HG02759 (cell line): Measurements from ENCODE around the gene INPP4B.

ENCODE experiments used
- ATAC-seq: cut with Tn5 transposase; IDR thresholded peaks from one replicate; pipeline ENCODE4 v1.9.1; 2021; ENCODE audit warnings: mild to moderate bottlenecking, moderate library complexity; ENCODE audit not compliant: unreplicated experiment

Gene INPP4B

DNA sequence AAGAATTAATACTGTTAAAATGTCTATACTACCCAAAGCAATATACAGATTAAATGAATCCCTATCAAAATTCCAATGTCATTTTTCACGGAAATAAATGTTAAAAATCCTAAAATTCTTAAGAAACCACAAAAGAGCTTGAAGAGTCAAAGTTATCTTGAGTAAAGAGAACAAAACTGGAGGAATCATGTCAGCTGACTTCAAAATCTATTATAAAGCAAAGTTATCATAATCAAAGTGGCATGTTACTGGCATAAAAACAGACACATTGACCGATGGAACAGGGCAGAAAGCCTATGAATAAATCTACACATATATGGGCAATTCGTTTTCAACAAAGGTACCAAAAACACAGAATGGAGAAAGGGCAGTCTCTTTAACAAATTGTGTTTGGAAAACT is 579.0 kb downstream of the INPP4B start:
- no peak for ATAC-seq

- ATAC-seq: no peak
Measured at GRCh38 chr4:142265946-142266345, 580.2 kb downstream of the INPP4B start.

- no peak for ATAC-seq
Measured at GRCh38 chr4:142265536-142265935, 580.6 kb downstream of the INPP4B start.

- no peak for ATAC-seq
Measured at GRCh38 chr4:142264961-142265360, 581.1 kb downstream of the INPP4B start.

- ATAC-seq: no peak
Measured at GRCh38 chr4:142262956-142263355, 583.1 kb downstream of the INPP4B start.

DNA sequence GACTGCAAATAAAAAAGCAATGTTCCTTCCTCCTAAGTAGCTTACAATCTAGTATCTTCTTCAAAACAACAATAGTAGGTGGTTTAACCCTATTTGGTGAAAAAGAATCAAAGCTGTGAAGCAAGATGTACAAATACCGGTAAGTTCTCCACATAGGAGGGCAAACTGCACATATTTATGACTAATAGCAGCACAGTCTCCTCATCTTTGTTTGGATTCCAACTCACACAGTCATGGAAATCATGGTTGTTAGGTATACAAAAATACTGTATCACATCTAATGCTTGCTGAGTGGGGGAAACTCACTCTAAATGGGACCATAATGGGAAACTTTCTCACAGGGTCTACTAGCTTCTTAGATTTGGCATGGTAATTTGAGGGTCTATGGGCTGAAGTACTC is 597.2 kb downstream of the INPP4B start:
- no peak for ATAC-seq

DNA sequence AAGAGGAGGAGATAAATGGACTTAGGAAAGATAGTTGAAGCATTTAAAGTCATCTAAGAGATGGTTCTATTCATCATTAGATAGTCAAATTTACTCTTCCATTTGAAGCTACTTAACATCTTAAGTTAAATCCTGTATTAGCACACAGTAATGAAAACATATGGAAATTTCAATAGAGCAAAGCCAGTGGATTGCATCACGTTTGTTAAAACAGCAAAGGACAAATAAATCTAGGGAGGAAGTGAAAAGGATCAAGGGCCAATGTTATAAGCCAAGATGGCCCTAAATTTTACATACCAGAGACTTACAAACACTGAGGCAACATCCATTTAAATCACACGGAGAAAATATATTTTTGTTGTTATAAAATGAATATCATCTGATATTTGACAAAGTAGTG is 602.8 kb downstream of the INPP4B start:
- no peak for ATAC-seq

- no peak for ATAC-seq
Measured at GRCh38 chr4:142242156-142242555, 603.9 kb downstream of the INPP4B start.

DNA sequence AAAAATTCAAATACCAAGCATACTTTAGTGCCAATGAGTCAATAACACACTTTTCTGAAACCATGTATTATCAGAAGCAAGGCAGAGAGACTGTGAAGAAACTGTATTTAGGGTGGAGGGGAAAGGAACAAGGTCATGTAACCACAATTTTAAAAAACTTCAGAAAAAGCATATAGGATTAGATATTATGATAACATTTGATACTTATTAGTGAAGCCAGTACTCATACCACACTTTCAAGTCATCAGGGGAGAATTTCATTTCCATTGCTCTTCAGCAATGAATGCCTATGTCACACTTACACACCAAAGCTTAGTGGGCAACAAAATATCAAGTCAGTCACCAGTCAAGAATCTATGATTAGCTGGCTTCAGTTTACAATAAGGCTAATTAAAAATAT is 607.5 kb downstream of the INPP4B start:
- ATAC-seq: no peak

GRCh38 chr4:142236268-142236667 is 609.8 kb downstream of the INPP4B start:
- no peak for ATAC-seq

DNA sequence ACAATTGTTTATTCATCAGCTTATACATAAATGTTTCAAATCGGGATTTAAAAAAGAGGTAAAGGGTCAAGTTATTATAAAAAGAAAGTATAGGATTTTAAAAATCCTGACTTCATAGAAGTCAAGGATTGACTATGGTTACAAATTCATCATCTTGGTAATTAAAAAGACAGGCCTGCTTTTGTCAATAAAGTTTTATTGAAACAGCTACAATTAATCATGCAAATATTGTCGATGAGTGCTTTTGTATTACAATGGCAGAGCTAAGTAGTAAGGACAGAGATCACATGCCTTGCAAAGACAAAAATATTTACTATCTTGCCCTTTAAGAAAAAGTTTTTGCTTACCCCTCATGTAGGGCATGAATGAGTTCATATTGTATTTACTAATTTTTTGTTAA is 614.3 kb downstream of the INPP4B start:
- ATAC-seq: no peak

DNA sequence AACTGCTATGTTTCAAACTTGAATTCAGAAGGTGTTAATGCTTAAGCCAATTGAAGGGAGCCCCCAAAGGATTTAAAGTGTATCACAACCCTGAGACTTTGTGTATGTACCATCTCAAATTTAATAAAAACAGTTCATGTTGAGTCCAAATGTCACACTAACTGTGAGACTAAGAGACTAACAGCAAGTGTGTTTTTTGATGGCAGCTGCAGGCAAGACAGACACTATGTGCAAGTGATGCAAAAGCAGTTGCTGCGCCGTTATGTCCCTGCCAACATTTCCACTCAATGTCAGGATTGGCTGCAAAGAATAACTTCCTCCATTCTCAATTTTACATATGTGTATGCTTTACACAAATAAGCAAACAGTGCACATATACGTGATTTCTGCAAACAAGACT is 615.1 kb downstream of the INPP4B start:
- no peak for ATAC-seq

GRCh38 chr4:142226014-142226413 is 620.1 kb downstream of the INPP4B start:
- ATAC-seq: no peak

DNA sequence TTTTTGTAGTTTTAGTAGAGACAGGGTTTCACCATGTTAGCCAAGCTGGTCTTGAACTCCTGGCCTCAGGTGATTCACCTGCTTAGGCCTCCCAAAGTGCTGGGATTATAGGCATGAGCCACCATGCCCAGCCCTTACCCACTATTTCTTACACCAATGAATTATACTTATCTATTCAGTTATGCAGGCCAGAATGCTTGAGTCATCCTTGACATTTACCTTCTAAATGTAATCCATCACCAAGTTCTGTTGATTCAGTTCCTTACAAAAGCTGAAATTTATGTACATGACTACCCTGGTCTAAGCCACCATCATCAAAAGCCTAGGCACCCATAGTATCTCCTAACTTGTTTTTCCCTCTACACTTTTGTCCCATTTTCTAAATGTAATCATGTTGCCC is 624.0 kb downstream of the INPP4B start:
- no peak for ATAC-seq

DNA sequence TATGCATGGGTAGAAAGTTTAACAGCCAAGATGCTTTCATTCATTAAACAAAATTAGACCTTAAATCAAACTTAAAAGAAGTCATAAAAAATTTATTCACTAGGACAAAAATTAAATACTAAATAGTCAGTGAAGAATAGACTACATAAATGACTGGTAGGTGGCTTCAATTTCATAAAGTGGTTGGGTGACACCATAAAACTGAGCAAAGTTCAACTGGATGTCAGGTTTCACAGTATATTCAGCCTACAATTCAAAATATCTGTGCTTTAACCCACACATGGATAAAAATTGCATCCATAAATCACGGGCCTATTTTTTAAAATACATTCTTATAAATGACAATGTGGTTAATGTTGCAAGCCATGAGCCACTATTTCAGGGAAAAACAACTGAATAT is 627.4 kb downstream of the INPP4B start:
- ATAC-seq: no peak

GRCh38 chr4:142211444-142211843 is 634.7 kb downstream of the INPP4B start:
- ATAC-seq: no peak

DNA sequence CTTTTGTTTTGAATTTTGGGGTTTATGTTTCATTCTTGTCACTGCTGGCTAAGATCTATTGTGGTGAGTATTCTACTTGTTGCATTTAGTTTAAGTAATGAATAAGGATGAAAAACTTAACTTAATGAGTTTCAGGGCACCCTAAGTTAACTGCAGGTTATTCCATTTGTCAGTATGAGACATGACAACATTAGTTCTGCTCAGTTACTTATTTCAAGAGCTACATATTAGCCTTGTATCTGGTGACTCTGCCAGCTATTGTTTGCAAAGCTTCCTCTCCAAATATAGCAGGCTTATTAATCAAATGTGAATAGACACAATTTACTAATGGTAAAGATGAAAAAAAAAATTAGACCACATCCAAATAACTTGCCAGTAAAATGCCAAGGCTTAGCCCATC is 642.6 kb downstream of the INPP4B start:
- no peak for ATAC-seq

GRCh38 chr4:142202404-142203332 is 643.4 kb downstream of the INPP4B start:
- peak; percentile 92 for ATAC-seq

GRCh38 chr4:142201041-142201440 is 645.1 kb downstream of the INPP4B start:
- no peak for ATAC-seq

GRCh38 chr4:142194905-142195304 is 651.2 kb downstream of the INPP4B start:
- no peak for ATAC-seq

- ATAC-seq: no peak
Measured at GRCh38 chr4:142191901-142192300, 654.2 kb downstream of the INPP4B start.

GRCh38 chr4:142181021-142181420 is 665.1 kb downstream of the INPP4B start:
- ATAC-seq: no peak

GRCh38 chr4:142169216-142169615 is 676.9 kb downstream of the INPP4B start:
- ATAC-seq: no peak
